Measurements from ENCODE around the gene CAMK2N2.

CAMK2N2 gene

GRCh38 chr3:184234224-184234623, 27.1 kb downstream of the CAMK2N2 start:
- peak; percentile 26 to 58 (median 40) for DNase-seq
- ChIA-PET CTCF (interaction anchor here (0.7 to 2.0 kb wide), 3 partner anchors 16 to 90 kb away, joined by 3 to 5 read pairs (median 4); partner anchors contain the start of genes CAMK2N2 and EEF1AKMT4), POLR2A (no interaction called here)
- peaks cover 0 to 24% (median 19%) of the 10 kb centered on the region in 4 experiments for H3K4me1 ChIP-seq (ENCODE audit: control extremely low read depth in 1 of 4, control insufficient read depth in 4 of 4, insufficient read depth in 4 of 4, low read length in 3 of 4)
- no peaks in the 10 kb centered on the region for H3K36me3 ChIP-seq (ENCODE audit: control insufficient read depth in 4 of 4, insufficient read depth in 4 of 4, low read length in 3 of 4)
- H3K4me3 ChIP-seq (ENCODE audit: control insufficient read depth in 1 of 7, extremely low read depth in 1 of 7, insufficient read depth in 4 of 7, low read depth in 2 of 7, low read length in 6 of 7) = no peak overlapping the region
- WGBS (ENCODE audit: insufficient coverage) = 48% methylated on average over 2 of the region's 4 CpGs
- H3K9me3 ChIP-seq (ENCODE audit: control extremely low read depth in 1 of 5, control insufficient read depth in 4 of 5, insufficient read depth in 2 of 5, low read depth in 1 of 5, low read length in 4 of 5) = no peaks in the 10 kb centered on the region
- H3K27me3 ChIP-seq (replicated peaks in 2 of 5; ENCODE audit: control insufficient read depth in 4 of 5, insufficient read depth in 5 of 5, low read length in 4 of 5) = peaks cover 11 to 49% (median 25%) of the 10 kb centered on the region in 5 experiments
- H3K27ac ChIP-seq (ENCODE audit: insufficient read depth in 1 of 2, low read depth in 1 of 2, low read length in 2 of 2, poor library complexity in 1 of 2, severe bottlenecking in 2 of 2) = no peak overlapping the region

GRCh38 chr3:184233127-184233843, 28.1 kb downstream of the CAMK2N2 start:
- H3K36me3 ChIP-seq (ENCODE audit: control insufficient read depth in 4 of 4, insufficient read depth in 4 of 4, low read length in 3 of 4) = no peaks in the 10 kb centered on the region
- POLR2A ChIA-PET = no interaction called here
- no peaks in the 10 kb centered on the region for H3K9me3 ChIP-seq (ENCODE audit: control extremely low read depth in 1 of 5, control insufficient read depth in 4 of 5, insufficient read depth in 2 of 5, low read depth in 1 of 5, low read length in 4 of 5)
- no peak overlapping the region for H3K4me3 ChIP-seq (ENCODE audit: control insufficient read depth in 1 of 7, extremely low read depth in 1 of 7, insufficient read depth in 4 of 7, low read depth in 2 of 7, low read length in 6 of 7)
- H3K27me3 ChIP-seq (replicated peaks in 2 of 5; ENCODE audit: control insufficient read depth in 4 of 5, insufficient read depth in 5 of 5, low read length in 4 of 5) = peaks cover 11 to 58% (median 25%) of the 10 kb centered on the region in 5 experiments
- H3K27ac ChIP-seq (ENCODE audit: insufficient read depth in 1 of 2, low read depth in 1 of 2, low read length in 2 of 2, poor library complexity in 1 of 2, severe bottlenecking in 2 of 2) = no peak overlapping the region
- 94% methylated on average over 17 of the region's 23 CpGs for WGBS (ENCODE audit: insufficient coverage)
- CTCF ChIA-PET = interaction anchor here (2.0 kb wide), 2 partner anchors 19 to 89 kb away, joined by 4 to 7 read pairs; no protein-coding TSS in a partner anchor
- DNase-seq = no peak
- peaks cover 0 to 31% (median 23%) of the 10 kb centered on the region in 4 experiments for H3K4me1 ChIP-seq (ENCODE audit: control extremely low read depth in 1 of 4, control insufficient read depth in 4 of 4, insufficient read depth in 4 of 4, low read length in 3 of 4)

DNA sequence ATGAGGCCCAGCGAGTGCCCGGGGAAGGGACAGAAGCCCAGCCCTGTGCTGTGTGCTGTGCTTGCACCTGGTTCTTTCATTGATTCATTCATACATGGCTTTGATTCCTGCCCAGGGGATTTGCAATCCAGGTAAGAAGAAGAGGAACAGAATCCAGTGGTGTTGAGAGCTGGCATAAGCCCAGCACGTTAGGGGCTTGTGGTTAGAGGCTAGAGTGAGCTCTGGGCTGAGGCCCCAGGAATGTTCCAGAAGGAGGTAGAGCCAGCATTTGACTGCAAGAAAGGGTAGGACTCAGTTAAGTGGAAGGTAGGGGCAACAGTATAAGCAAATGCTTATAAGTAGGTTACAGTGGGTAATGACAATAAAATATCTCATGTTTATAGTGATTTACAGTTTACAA, 29.7 kb downstream of the CAMK2N2 start:
- POLR2A ChIA-PET = no interaction called here
- H3K27ac ChIP-seq (ENCODE audit: insufficient read depth in 1 of 2, low read depth in 1 of 2, low read length in 2 of 2, poor library complexity in 1 of 2, severe bottlenecking in 2 of 2) = no peak overlapping the region
- CTCF ChIA-PET = interaction anchor here (1.2 to 2.0 kb wide), 3 partner anchors 9 to 51 kb away, joined by 3 to 8 read pairs (median 7); no protein-coding TSS in a partner anchor
- WGBS (ENCODE audit: insufficient coverage) = 71% methylated on average over 3 of the region's 3 CpGs
- H3K9me3 ChIP-seq (ENCODE audit: control extremely low read depth in 1 of 5, control insufficient read depth in 4 of 5, insufficient read depth in 2 of 5, low read depth in 1 of 5, low read length in 4 of 5) = no peaks in the 10 kb centered on the region
- no peaks in the 10 kb centered on the region for H3K36me3 ChIP-seq (ENCODE audit: control insufficient read depth in 4 of 4, insufficient read depth in 4 of 4, low read length in 3 of 4)
- peak in 1 of 3 donors; percentile 13 for DNase-seq
- H3K4me1 ChIP-seq (ENCODE audit: control extremely low read depth in 1 of 4, control insufficient read depth in 4 of 4, insufficient read depth in 4 of 4, low read length in 3 of 4) = peaks cover 0 to 29% (median 20%) of the 10 kb centered on the region in 4 experiments
- no peak overlapping the region for H3K4me3 ChIP-seq (ENCODE audit: control insufficient read depth in 1 of 7, extremely low read depth in 1 of 7, insufficient read depth in 4 of 7, low read depth in 2 of 7, low read length in 6 of 7)
- H3K27me3 ChIP-seq (replicated peaks in 2 of 5; ENCODE audit: control insufficient read depth in 4 of 5, insufficient read depth in 5 of 5, low read length in 4 of 5) = peaks cover 11 to 67% (median 25%) of the 10 kb centered on the region in 5 experiments

GRCh38 chr3:184230603-184231528, 30.5 kb downstream of the CAMK2N2 start:
- ChIA-PET POLR2A (no interaction called here), CTCF (interaction anchor here (1.2 to 7.5 kb wide), 6 partner anchors 10 to 335 kb away, joined by 3 to 79 read pairs (median 8); partner anchors contain the start of gene EEF1AKMT4)
- peaks cover 14 to 68% (median 28%) of the 10 kb centered on the region in 5 experiments for H3K27me3 ChIP-seq (replicated peaks in 2 of 5; ENCODE audit: control insufficient read depth in 4 of 5, insufficient read depth in 5 of 5, low read length in 4 of 5)
- H3K36me3 ChIP-seq (ENCODE audit: control insufficient read depth in 4 of 4, insufficient read depth in 4 of 4, low read length in 3 of 4) = no peaks in the 10 kb centered on the region
- peaks cover 0 to 27% (median 19%) of the 10 kb centered on the region in 4 experiments for H3K4me1 ChIP-seq (ENCODE audit: control extremely low read depth in 1 of 4, control insufficient read depth in 4 of 4, insufficient read depth in 4 of 4, low read length in 3 of 4)
- DNase-seq = peak in 1 of 3 donors; percentile 8
- H3K27ac ChIP-seq (ENCODE audit: insufficient read depth in 1 of 2, low read depth in 1 of 2, low read length in 2 of 2, poor library complexity in 1 of 2, severe bottlenecking in 2 of 2) = no peak overlapping the region
- H3K9me3 ChIP-seq (ENCODE audit: control extremely low read depth in 1 of 5, control insufficient read depth in 4 of 5, insufficient read depth in 2 of 5, low read depth in 1 of 5, low read length in 4 of 5) = no peaks in the 10 kb centered on the region
- peak overlapping the region in 3 of 7 experiments; percentile 61 to 76 (median 62) for H3K4me3 ChIP-seq (ENCODE audit: control insufficient read depth in 1 of 7, extremely low read depth in 1 of 7, insufficient read depth in 4 of 7, low read depth in 2 of 7, low read length in 6 of 7)
- WGBS (ENCODE audit: insufficient coverage) = 6% methylated on average over 72 of the region's 79 CpGs

- CTCF ChIA-PET = interaction anchor here (1.2 to 7.5 kb wide), 3 partner anchors 12 to 334 kb away, joined by 4 to 79 read pairs (median 70); partner anchors contain the start of gene EEF1AKMT4
- peaks cover 14 to 71% (median 28%) of the 10 kb centered on the region in 5 experiments for H3K27me3 ChIP-seq (replicated peaks in 2 of 5; ENCODE audit: control insufficient read depth in 4 of 5, insufficient read depth in 5 of 5, low read length in 4 of 5)
- H3K27ac ChIP-seq (ENCODE audit: insufficient read depth in 1 of 2, low read depth in 1 of 2, low read length in 2 of 2, poor library complexity in 1 of 2, severe bottlenecking in 2 of 2) = no peak overlapping the region
- H3K4me3 ChIP-seq (ENCODE audit: control insufficient read depth in 1 of 7, extremely low read depth in 1 of 7, insufficient read depth in 4 of 7, low read depth in 2 of 7, low read length in 6 of 7) = peak overlapping the region in 6 of 7 experiments; percentile 19 to 76 (median 55)
- POLR2A ChIA-PET = interaction anchor here (1.2 kb wide), 1 partner anchor 10 kb away, joined by 4 read pairs; no protein-coding TSS in a partner anchor
- DNase-seq = peak in 2 of 3 donors; percentile 58 to 78
- peaks cover 0 to 27% (median 19%) of the 10 kb centered on the region in 4 experiments for H3K4me1 ChIP-seq (ENCODE audit: control extremely low read depth in 1 of 4, control insufficient read depth in 4 of 4, insufficient read depth in 4 of 4, low read length in 3 of 4)
- WGBS (ENCODE audit: insufficient coverage) = under 1% methylated on average over 46 of the region's 61 CpGs
- no peaks in the 10 kb centered on the region for H3K36me3 ChIP-seq (ENCODE audit: control insufficient read depth in 4 of 4, insufficient read depth in 4 of 4, low read length in 3 of 4)
- H3K9me3 ChIP-seq (ENCODE audit: control extremely low read depth in 1 of 5, control insufficient read depth in 4 of 5, insufficient read depth in 2 of 5, low read depth in 1 of 5, low read length in 4 of 5) = no peaks in the 10 kb centered on the region
Measured at GRCh38 chr3:184230081-184230602, 31.2 kb downstream of the CAMK2N2 start.

- DNase-seq = peak; percentile 75 to 87 (median 85)
- POLR2A ChIA-PET = interaction anchor here (1.2 kb wide), 1 partner anchor 11 kb away, joined by 4 read pairs; no protein-coding TSS in a partner anchor
- Histone ChIP-seq H3K4me3 (ENCODE audit: control insufficient read depth in 1 of 7, extremely low read depth in 1 of 7, insufficient read depth in 4 of 7, low read depth in 2 of 7, low read length in 6 of 7) (peak within 1 kb of the TSS; percentile 19 to 76 (median 49)), H3K4me1 (ENCODE audit: control extremely low read depth in 1 of 4, control insufficient read depth in 4 of 4, insufficient read depth in 4 of 4, low read length in 3 of 4) (peaks cover 0 to 27% (median 19%) of the 10 kb centered on the region in 4 experiments), H3K27me3 (replicated peaks in 2 of 5; ENCODE audit: control insufficient read depth in 4 of 5, insufficient read depth in 5 of 5, low read length in 4 of 5) (peaks cover 14 to 71% (median 28%) of the 10 kb centered on the region in 5 experiments), H3K9me3 (ENCODE audit: control extremely low read depth in 1 of 5, control insufficient read depth in 4 of 5, insufficient read depth in 2 of 5, low read depth in 1 of 5, low read length in 4 of 5) (no peaks in the 10 kb centered on the region), H3K36me3 (ENCODE audit: control insufficient read depth in 4 of 4, insufficient read depth in 4 of 4, low read length in 3 of 4) (no peaks in the 10 kb centered on the region), H3K27ac (ENCODE audit: insufficient read depth in 1 of 2, low read depth in 1 of 2, low read length in 2 of 2, poor library complexity in 1 of 2, severe bottlenecking in 2 of 2) (no peak within 1 kb of the TSS)
- 0% methylated on average over 46 of the region's 66 CpGs for WGBS (ENCODE audit: insufficient coverage)
- CTCF ChIA-PET = interaction anchor here (1.2 to 7.5 kb wide), 3 partner anchors 13 to 334 kb away, joined by 4 to 79 read pairs (median 70); partner anchors contain the start of gene EEF1AKMT4
Measured at GRCh38 chr3:184229394-184230080, 31.8 kb downstream of the CAMK2N2 start, which contains the start of gene VWA5B2. Gene VWA5B2, plus strand, starts transcription at chr3:184229585. Its CDS starts 944 bp downstream, at chr3:184230529.
